22Rv1 (cell line): Measurements from ENCODE around the gene ERC1.

Experiments used
- H3K27ac ChIP-seq: fragments of 450-650 bp; 2 replicates; pipeline ENCODE4 v1.5.1; 2017
- ZFX ChIP-seq: fragments of 450-650 bp; IDR thresholded peaks from 2 replicates; pipeline ENCODE4 v1.6.1; 2017; ENCODE audit warnings: antibody characterized with exemption, borderline replicate concordance
- TF ChIP-seq, protein P1 (sequence below): fragments of 450-650 bp; IDR thresholded peaks from 2 replicates; pipeline ENCODE4 v1.5.1; 2017; ENCODE audit warnings: mild to moderate bottlenecking

The ERC1 gene

GRCh38 chr12:1466481-1467154 is 475.6 kb downstream of the ERC1 start:
- no peak overlapping the region for H3K27ac ChIP-seq
- no peak for TF ChIP-seq ZFX
- TF ChIP-seq, protein P1, sequence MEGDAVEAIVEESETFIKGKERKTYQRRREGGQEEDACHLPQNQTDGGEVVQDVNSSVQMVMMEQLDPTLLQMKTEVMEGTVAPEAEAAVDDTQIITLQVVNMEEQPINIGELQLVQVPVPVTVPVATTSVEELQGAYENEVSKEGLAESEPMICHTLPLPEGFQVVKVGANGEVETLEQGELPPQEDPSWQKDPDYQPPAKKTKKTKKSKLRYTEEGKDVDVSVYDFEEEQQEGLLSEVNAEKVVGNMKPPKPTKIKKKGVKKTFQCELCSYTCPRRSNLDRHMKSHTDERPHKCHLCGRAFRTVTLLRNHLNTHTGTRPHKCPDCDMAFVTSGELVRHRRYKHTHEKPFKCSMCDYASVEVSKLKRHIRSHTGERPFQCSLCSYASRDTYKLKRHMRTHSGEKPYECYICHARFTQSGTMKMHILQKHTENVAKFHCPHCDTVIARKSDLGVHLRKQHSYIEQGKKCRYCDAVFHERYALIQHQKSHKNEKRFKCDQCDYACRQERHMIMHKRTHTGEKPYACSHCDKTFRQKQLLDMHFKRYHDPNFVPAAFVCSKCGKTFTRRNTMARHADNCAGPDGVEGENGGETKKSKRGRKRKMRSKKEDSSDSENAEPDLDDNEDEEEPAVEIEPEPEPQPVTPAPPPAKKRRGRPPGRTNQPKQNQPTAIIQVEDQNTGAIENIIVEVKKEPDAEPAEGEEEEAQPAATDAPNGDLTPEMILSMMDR, result no peak

DNA sequence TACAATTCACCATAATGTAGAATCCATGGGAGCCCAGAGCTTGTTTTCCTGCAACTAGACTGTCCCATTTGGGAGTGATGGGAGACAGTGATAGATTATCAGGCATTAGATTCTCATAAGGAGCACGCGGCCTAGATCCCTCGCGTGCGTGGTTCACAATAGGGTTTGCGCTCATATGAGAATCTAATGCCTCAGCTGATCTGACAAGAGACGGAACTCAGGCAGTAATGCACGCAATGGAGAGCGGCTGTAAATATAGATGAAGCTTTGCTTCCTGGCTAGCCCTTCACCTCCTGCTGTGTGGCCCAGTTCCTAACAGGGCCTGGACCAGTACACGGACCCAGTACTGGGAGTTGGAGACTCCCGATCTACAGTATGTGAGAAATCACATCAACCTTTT is 476.7 kb downstream of the ERC1 start:
- TF ChIP-seq, protein P1, result no peak
- TF ChIP-seq ZFX, result no peak
- H3K27ac ChIP-seq, result no peak overlapping the region

DNA sequence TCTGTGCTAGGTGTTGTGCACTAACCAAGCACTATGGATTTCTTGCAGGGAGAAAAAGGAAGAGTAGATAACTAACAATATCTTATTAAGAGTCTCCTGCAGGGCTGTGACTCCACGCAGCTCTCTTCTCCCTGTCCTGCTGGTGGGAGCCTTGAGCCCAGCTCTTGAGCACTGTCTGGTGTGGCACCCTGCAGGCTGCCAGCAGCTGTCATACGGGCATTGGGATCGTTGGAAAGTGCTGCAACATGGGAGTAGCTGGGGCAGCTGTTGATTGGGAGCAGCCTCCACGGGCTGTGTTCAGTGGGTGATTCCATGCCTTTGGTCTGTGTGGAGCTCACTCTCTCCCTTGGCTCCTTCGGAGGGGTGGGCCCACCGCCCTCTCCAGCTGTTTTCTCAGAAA is 478.0 kb downstream of the ERC1 start:
- TF ChIP-seq, protein P1, result no peak
- TF ChIP-seq ZFX, result no peak
- no peak overlapping the region for H3K27ac ChIP-seq

DNA sequence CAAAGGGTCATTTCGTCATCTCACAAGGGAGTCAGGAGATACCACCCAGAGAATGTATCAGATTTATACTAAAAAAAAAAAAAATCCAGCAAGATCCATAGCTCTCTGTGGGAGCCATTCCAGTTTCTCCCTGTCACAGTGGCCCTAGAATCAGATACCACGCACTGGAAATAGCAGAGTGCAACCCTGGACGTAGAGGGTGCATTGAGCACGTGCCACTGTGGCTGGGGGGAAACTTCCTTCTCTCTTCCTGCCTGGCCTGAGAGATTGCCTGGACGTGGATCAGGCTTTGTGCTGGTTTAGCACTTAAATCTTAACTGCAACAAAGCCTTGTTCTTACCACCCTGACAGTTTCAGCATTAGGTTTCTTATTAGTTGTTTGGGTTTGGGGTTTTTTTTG is 479.0 kb downstream of the ERC1 start:
- TF ChIP-seq, protein P1, result no peak
- no peak for TF ChIP-seq ZFX
- H3K27ac ChIP-seq, result no peak overlapping the region

- no peak overlapping the region for H3K27ac ChIP-seq
- no peak for TF ChIP-seq ZFX
- TF ChIP-seq, protein P1, result no peak
Measured at GRCh38 chr12:1471224-1471623, 480.2 kb downstream of the ERC1 start.

- H3K27ac ChIP-seq, result no peak overlapping the region
- TF ChIP-seq, protein P1, result no peak
- no peak for TF ChIP-seq ZFX
Measured at GRCh38 chr12:1473418-1473817, 482.4 kb downstream of the ERC1 start.

DNA sequence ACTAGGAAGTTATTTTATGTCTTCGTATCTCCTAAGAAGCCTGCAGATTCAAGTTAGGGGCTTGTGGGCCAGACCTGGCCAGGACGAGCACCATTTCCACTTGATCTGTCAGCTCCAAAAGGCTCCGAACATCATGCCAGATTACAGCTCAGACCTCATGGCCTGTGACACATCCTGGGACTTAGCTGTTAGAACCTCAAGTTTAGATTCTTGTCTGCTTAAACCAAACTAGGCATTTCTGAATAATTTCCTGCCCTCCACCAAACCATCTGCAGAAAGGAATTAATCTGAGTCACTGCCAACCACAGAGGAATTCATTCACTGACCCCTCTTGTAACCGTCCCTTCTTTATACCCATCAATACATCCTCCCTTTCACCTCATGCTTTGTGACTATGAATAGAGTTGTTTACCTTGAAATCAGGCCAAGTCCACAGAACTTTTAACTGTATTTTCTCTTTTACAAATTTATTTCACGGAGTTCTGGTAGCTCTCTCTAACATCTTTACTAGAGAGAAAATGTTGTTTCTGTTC is 483.1 kb downstream of the ERC1 start:
- no peak for TF ChIP-seq ZFX
- TF ChIP-seq, protein P1, result no peak
- H3K27ac ChIP-seq, result no peak overlapping the region
